Adipose tissue (tissue), 3 donors: ENCODE data around the gene SLC6A18. TPM values are rescaled to one million over a fixed set of nuclear protein-coding genes. Genes with fewer than 3 reads are reported as not detected.

Experiments
- H3K27ac ChIP-seq: one replicate; pipeline ENCODE4 v1.5.1; 2013; ENCODE audit warnings: low read depth, low read length
- WGBS, 3 donors: extraction: QIAGEN DNeasy Blood & Tissue Kit; methylation state at CpG; one replicate each; pipeline ENCODE4 v1.1.7; 2013; 5-methylcytosine and 5-hydroxymethylcytosine counted together
- polyA plus RNA-seq, 3 donors: library from polyadenylated mRNA; stranded (reverse); fragments of 200-250 nt; gene quantifications; one replicate each; pipeline ENCODE4 v1.2.3, GENCODE V29; 2013
- donor health status: healthy with polysubstance abuse.
- donor health status: Bipolar disorder and iron deficiency.
- donor health status: healthy.

Gene SLC6A18
- not detected for polyA plus RNA-seq

GRCh38 chr5:1225081-1225480 lies at the start of gene SLC6A18:
SLC6A18 (plus strand) TSS chr5:1225381; CDS start chr5:1225478, 97 bp downstream.
- no peak within 1 kb of the TSS for H3K27ac ChIP-seq
- WGBS, 3 donors = 69 to 77% (median 73%) methylated on average over 11 of the region's 11 CpGs

DNA sequence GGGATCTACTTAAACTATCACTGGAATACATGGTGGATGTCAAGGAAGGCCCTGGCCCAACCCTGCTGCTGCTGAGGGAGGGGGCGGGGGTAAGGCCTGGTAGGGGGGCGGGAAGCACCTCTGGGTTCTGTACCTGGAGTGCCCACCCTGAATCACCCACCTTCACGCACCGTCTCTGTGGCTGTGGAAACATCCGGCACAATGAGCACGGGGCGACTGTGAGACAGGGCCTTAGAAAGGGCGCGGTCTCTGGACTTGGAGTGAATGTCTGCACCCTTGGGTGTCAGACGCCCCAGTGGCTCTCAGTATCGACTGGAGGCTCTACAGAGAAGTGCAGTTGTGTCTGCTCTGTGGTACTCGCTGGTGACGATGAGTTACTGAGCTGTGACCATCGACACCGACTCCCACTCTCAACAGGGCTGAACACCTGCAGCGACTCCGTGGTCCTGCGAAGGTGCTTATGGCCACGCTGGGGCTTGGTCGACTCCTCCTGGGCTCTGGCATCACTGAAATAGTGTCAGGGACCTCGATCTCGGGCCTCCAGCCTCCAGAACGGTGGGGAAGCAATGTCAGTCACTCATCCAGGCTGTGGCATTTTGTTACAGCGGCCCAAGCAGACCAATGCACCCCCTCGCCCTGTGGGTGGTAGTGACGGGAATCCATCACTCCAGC lies 49.2 kb upstream of the SLC6A18 start:
- 87 to 93% (median 92%) methylated on average over 26 of the region's 26 CpGs for WGBS, 3 donors
- H3K27ac ChIP-seq = no peak overlapping the region

- no peak overlapping the region for H3K27ac ChIP-seq
- 86 to 87% (median 87%) methylated on average over 42 of the region's 42 CpGs for WGBS, 3 donors
Observed at GRCh38 chr5:1176473-1177391, 48.4 kb upstream of the SLC6A18 start.

- 85 to 92% (median 87%) methylated on average over 15 to 29 of the region's 30 CpGs for WGBS, 3 donors
- no peak overlapping the region for H3K27ac ChIP-seq
Observed at GRCh38 chr5:1177826-1178528, 47.2 kb upstream of the SLC6A18 start.

- WGBS, 3 donors = 65 to 77% methylated on average over 31 to 33 of the region's 34 CpGs; no CpG with 5 or more reads in 1 of the 3 donors
- no peak overlapping the region for H3K27ac ChIP-seq
Observed at GRCh38 chr5:1178529-1179382, 46.4 kb upstream of the SLC6A18 start.

DNA sequence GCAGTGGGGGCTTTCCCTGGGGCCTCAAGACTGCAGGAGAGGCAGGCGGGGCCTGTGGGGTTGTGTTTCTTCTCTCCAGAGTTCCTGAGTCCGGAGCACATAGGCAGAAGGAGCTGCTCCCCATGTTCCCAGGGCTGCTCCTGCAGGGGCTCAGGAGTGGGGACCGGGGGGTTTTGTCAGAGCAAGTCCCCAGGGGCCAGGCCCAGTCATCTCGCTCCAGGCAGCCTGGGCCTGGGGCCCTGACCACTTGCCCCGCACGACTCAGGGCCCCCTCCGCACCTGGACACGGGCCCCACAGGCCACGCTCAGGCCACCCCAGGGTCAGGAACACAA lies 45.8 kb upstream of the SLC6A18 start:
- WGBS, 3 donors = 87 to 93% methylated on average over 6 to 9 of the region's 9 CpGs; no CpG with 5 or more reads in 1 of the 3 donors
- no peak overlapping the region for H3K27ac ChIP-seq

DNA sequence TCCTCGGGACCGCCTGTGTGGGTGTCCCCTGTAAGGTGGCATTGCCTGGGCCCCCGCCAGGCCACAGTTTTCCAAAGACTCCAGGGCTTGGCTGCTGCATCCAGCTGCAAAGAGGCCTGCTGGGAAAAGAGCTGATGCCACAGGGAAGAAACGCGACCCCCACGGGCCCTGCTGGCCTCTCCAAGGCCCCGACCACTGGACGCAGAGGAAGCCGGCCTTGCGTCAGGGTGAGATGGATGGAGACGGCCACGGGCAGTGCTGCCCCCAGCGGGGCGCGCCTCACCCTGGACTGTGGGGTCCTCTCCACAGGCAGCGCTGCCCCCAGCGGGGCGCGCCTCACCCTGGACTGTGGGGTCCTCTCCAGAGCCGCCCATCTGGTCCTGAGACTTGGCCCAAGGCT lies 45.1 kb upstream of the SLC6A18 start:
- H3K27ac ChIP-seq = no peak overlapping the region
- 97 to 98% methylated on average over 5 to 11 of the region's 20 CpGs; no CpG with 5 or more reads in 1 of the 3 donors for WGBS, 3 donors

GRCh38 chr5:1180841-1181271 lies 44.3 kb upstream of the SLC6A18 start:
- 58 to 75% (median 70%) methylated on average over 20 of the region's 20 CpGs for WGBS, 3 donors
- no peak overlapping the region for H3K27ac ChIP-seq

DNA sequence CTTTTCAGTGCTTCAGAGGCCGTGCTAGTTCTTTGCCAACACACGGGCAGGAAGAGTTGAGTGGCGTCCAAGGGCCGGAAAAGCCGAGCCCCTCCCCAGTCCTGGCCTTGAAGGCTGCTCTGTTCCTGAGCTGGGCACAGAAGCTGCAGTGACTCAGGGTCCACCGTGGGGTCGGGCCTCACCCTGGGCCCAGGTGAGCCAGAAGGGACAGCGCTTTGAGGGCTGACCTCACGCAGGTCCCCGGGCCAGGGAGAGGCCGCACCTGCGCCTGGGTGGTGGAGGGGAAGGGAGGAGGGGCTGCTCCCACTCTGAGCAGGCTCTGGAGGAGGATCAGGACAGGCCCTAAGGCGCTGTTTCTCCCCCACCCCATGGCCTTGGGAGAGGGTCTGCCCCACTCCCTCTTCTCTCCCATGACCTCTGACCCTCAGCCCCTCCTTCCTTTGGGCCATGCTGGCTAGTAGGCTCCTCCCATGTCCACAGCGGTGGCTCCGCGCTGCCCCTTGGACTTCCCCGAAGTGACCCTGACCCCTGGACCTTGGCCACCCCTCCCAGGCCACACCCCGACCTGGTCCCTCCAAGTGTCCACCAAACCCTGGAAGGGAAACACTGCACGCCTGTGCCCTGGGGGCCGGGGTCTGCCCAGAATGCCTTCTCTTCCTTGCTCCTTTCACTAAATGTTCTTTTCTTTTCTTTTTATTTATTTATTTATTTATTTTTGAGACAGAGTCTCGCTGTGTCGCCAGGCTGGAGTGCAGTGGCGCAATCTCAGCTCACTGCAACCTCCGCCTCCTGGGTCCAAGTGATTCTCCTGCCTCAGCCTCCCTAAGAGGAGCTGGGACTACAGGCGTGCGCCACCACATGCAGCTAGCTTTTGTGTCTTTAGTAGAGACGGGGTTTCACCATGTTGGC lies 43.5 kb upstream of the SLC6A18 start:
- no peak overlapping the region for H3K27ac ChIP-seq
- 40 to 74% (median 73%) methylated on average over 27 of the region's 27 CpGs for WGBS, 3 donors

DNA sequence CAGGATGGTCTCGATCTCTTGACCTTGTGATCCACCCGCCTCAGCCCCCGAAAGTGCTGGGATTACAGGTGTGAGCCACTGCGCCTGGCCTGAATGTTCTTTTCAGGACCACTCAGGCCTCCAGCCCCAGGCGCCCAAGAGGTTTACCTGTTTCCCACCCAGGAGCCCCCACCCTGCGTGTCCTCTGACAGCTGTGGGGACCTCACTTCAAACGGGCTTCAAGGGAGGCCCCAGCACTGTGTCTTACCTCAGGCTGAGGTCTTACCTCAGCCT lies 42.9 kb upstream of the SLC6A18 start:
- H3K27ac ChIP-seq = no peak overlapping the region
- WGBS, 3 donors = 77 to 78% (median 77%) methylated on average over 6 to 7 of the region's 7 CpGs

DNA sequence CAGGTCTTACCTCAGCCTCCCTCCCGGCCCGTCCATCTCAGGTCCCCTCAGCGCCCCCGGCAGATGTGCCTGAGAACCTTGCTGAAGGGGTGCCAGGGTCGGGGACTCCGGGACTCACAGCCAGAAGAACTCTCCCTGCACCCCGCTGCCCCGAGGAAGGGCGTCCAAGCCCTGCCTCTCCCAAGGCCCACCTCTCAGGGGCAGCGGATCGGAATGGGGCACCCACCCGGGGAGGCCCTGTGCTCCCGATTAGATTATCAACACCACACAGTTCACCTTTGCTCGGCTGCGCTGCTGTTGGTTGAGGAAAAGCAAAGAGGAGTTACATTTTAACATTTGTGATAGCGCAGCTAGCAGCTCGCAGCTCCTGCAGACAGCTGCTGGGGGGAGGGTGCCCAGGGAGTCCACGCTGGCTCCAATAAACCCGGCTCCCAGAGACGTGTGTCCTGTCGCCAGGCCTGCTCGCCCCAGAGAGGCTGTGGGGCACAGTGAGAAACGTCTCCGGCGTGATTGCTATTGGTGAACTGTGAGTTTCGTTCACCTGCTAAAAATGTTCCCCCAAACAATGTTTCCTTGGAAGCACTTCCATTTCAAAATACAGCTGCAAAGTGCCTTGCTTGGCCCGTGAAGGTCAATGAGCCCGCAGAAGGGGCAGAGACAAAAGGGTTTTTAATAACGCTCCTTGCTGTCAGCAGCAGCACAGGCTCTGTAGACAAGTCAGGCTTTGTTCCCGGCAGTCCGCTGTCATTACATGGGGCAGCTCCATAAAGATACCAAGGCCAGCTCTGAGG lies 42.4 kb upstream of the SLC6A18 start:
- WGBS, 3 donors = 26 to 77% (median 74%) methylated on average over 31 of the region's 31 CpGs

GRCh38 chr5:1183424-1184162 lies 41.6 kb upstream of the SLC6A18 start:
- WGBS, 3 donors = 61 to 78% (median 75%) methylated on average over 15 to 18 of the region's 18 CpGs
- no peak overlapping the region for H3K27ac ChIP-seq

More for the DNA sequence above, 42.4 kb upstream of the SLC6A18 start:
- H3K27ac ChIP-seq = no peak overlapping the region

- no peak overlapping the region for H3K27ac ChIP-seq
- WGBS, 3 donors = 87 to 92% (median 92%) methylated on average over 8 of the region's 8 CpGs
Observed at GRCh38 chr5:1184163-1184470, 41.1 kb upstream of the SLC6A18 start.

DNA sequence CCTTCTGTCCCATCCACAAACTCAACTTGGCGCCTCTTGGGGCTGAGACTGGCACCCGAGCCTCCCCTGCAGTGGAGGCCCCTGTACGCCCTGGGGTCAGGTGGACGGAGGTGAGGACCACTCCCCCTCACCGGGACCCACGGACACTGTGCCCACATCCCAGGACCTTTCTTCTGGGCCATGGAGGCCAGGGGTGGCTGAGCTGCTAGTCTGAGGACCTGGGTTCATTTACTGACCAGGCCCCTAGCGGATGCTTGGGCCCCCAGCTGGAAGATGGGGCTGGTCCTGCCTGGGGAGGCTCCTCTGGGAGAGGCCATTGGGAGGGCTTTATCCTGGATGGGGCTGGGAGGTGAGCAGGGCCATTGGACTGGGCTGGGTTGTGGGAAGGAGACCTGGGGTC lies 40.7 kb upstream of the SLC6A18 start:
- 88 to 94% (median 91%) methylated on average over 7 of the region's 7 CpGs for WGBS, 3 donors
- H3K27ac ChIP-seq = no peak overlapping the region

DNA sequence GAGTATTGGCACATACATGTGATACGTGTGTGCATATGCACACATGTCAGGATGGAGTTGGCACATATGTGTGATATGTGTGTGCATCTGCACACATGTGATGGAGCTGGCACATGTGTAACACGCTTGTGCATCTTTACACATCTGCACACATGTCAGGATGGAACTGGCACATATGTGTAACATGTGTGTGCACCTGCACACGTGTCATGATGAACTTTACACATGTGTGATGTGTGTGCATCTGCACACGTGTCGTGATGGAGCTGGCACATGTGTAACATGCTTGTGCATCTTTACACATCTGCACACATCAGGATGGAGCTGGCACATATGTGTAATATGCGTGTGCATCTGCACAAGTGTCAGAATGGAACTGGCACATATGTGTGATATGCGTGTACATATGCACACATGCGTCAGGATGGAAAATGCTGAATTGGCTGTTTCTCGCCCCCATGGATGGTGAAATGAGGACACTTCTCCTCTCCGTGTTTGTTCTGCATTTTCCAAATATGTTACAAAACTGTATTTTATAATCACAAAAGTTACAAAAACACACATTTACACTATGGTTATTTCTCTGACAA lies 40.0 kb upstream of the SLC6A18 start:
- WGBS, 3 donors = 80 to 87% (median 85%) methylated on average over 10 of the region's 10 CpGs
- H3K27ac ChIP-seq = no peak overlapping the region
